HG03460 (cell line): ENCODE measurements around the gene KDM7A.

Source experiments
- ATAC-seq: cut with Tn5 transposase; IDR thresholded peaks from one replicate; pipeline ENCODE4 v1.9.1; 2021; ENCODE audit not compliant: unreplicated experiment

The KDM7A gene, protein sequence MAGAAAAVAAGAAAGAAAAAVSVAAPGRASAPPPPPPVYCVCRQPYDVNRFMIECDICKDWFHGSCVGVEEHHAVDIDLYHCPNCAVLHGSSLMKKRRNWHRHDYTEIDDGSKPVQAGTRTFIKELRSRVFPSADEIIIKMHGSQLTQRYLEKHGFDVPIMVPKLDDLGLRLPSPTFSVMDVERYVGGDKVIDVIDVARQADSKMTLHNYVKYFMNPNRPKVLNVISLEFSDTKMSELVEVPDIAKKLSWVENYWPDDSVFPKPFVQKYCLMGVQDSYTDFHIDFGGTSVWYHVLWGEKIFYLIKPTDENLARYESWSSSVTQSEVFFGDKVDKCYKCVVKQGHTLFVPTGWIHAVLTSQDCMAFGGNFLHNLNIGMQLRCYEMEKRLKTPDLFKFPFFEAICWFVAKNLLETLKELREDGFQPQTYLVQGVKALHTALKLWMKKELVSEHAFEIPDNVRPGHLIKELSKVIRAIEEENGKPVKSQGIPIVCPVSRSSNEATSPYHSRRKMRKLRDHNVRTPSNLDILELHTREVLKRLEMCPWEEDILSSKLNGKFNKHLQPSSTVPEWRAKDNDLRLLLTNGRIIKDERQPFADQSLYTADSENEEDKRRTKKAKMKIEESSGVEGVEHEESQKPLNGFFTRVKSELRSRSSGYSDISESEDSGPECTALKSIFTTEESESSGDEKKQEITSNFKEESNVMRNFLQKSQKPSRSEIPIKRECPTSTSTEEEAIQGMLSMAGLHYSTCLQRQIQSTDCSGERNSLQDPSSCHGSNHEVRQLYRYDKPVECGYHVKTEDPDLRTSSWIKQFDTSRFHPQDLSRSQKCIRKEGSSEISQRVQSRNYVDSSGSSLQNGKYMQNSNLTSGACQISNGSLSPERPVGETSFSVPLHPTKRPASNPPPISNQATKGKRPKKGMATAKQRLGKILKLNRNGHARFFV

DNA sequence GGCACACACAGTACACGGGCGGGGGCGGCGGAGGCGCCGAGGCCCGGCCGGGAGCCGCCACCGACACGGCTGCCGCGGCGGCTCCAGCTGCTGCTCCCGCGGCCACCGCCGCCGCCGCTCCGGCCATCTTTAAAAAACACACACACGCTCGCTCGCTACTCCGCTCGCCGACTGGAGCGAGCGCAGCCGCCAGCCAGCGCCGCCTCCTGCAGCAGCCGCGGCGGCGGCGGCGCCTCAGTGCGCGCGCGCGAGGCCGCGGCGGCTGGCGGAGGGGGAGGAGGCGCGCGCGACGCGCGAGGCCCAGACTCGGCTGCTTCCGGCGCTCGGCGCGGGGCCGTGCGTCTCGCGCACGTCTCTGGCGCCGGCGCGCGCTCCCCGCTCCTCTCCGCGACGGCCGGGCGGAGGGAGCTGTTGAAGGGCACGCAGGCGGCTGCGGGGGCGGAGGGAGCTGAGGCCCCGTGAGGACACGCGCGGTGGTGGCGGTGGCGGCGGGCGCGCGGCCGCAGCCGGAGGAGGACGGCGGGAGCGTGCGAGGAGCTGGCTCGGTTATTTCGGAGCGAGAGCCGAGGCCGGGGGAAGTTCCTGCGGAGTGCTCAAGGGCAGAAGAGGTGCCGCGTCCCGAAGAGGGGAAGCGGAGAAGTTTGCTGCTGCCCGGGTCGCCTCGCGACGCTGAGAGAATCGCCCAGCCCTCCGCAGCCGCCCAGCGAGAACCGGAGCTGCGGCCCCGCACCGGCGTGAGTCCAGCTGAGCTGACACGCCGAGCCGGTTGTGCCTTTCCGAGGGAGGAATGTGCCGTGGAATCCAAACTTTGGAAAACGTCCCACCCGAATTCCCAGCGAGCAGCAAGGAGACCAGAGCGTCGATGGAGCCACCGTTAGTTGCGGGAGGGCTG is at the start of gene KDM7A:
Gene KDM7A (minus strand): TSS at position 173 of the 892 bp plus-strand sequence. CDS start 46 bp downstream, at position 127.
- peak; percentile 59 for ATAC-seq

GRCh38 chr7:140225562-140226249 is 48.9 kb upstream of the KDM7A start:
- ATAC-seq = no peak

DNA sequence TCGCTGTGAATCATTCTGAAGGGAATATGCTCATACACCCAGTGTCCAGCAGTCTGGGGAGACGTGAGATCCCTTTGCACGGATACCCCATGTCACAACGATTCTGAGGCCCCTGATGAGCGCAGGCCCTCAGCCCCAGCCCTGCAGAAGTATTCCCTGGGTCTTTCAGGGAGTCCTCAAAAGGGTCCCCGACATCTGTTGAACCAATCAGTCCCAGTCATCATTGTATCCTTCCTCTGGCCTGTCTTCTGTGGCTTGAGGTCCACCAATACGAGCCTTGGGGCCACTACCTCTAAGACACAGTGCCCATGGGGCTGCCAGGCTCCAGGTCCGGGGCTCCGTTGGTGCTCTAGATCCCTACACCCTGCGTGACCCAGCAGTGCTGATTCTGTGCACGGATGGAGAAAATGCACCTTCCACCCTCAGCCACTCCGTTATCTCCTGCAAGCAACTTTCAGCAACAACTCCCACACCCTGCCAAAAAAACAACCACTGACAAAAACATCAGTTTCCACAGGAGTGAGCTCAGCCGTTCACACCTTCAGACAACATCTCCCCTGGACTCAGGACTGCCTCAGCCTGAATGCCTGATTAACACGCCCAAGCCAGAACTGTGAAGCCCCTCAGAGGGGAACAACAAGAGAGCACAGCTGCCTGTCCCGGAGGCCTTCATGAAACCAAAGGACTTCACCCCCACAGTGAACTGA is 46.9 kb upstream of the KDM7A start:
- no peak for ATAC-seq

- no peak for ATAC-seq
These were observed 46.0 kb upstream of the KDM7A start for GRCh38 chr7:140222814-140223213.

GRCh38 chr7:140219672-140220524 is 43.1 kb upstream of the KDM7A start:
- no peak for ATAC-seq

- ATAC-seq = no peak
These were observed 41.9 kb upstream of the KDM7A start for GRCh38 chr7:140218656-140219055.

DNA sequence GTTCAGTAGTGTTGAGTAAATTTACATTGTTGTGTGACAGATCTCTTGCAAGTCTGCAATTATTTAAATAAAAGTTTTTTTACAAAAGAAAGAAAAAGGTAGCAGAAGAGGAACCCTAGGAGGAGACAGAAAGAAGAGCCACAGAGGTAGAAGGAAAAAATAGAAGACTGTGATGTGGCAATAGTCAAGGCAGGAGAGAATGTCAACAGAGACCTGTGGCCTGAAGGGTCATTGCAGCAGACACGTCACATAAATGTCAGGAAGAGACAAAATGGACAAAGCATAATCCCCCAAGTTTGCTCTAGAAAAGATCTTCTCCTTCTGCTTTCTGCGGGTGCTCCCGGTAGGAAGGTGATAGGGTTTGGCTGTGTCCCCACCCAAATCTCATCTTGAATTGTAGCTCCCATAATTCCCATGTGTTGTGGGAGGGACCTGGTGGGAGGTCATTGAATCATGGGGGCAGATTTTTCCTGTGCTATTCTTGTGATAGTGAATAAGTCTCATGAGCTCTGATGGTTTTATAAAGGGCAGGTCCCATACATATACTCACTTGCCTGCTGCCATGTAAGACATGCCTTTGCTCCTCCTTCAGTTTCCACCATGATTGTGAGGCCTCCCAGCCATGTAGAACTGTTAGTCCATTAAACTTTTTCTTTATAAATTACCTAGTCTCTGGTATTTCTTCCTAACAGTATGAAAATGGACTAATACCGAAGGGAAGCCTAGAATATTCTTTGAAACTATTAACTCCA is 41.1 kb upstream of the KDM7A start:
- ATAC-seq = no peak

DNA sequence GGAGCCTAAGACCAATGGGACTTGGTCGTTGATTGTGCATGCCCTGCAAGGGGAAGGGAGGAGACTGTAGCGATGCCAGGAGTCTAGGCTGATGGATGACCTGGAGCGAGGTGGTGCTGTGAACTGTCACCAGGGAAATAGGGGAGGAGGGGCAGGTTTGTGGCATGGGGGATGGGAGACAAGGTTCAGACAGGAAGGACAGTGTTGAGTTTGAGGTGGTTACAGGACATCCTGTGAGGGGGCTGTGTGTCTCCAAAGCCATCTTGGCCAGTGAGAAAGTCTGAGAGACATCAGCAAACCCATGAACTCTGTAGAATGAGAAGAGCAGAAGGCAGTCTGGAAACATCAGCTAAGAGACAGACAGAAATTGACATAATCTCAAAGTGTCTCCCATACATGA is 38.5 kb upstream of the KDM7A start:
- ATAC-seq = no peak

DNA sequence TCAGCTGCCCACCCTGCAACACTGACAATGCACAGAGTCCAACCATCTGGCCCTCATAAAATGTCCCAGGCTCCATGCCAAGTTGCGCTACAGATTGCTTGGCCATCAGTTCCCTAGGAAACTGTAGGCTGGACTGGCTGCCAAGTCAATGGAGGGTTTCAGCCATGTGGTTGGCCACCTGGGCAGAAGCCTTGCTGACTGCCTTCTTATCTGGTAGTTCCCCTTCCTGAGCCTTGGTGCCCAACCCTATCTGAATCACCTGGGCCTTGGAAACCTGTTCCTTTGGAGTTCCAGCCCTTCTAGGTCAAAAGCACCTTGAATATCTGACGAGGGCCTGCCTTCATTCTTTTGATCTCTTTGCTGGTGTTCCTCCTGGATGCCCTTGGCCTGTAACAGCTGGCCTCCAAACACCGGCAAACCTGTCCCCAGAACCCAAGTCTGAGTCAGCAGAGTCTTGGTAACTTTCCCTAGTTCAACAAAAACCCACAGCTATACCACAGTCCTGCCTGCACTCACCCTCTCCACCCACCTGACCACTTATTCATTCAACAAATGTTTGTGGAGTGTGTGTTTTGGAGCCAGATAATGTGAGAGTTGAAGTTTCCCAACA is 37.4 kb upstream of the KDM7A start:
- no peak for ATAC-seq

- no peak for ATAC-seq
These were observed 36.9 kb upstream of the KDM7A start for GRCh38 chr7:140213684-140214074.

- ATAC-seq = peak; percentile 53
These were observed 35.5 kb upstream of the KDM7A start for GRCh38 chr7:140212100-140212881.

DNA sequence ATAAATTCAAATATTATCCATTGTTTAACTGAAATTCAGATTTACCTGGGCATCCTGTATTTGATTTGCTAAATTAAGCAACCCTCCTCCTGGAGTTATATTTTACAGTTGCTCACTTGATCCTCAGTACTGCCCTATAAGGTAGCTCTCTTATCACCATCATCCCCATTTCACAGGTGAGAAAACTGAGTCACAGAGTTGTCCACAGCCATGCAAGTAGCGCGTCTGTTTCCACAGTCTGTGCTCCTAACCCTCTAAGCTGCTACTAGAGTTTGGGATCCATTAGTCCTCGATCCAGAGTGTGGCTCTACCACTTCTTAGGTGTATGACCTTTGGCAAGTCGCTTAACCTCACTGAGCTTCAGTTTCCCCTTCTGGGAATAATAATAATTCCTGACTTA is 34.9 kb upstream of the KDM7A start:
- no peak for ATAC-seq

DNA sequence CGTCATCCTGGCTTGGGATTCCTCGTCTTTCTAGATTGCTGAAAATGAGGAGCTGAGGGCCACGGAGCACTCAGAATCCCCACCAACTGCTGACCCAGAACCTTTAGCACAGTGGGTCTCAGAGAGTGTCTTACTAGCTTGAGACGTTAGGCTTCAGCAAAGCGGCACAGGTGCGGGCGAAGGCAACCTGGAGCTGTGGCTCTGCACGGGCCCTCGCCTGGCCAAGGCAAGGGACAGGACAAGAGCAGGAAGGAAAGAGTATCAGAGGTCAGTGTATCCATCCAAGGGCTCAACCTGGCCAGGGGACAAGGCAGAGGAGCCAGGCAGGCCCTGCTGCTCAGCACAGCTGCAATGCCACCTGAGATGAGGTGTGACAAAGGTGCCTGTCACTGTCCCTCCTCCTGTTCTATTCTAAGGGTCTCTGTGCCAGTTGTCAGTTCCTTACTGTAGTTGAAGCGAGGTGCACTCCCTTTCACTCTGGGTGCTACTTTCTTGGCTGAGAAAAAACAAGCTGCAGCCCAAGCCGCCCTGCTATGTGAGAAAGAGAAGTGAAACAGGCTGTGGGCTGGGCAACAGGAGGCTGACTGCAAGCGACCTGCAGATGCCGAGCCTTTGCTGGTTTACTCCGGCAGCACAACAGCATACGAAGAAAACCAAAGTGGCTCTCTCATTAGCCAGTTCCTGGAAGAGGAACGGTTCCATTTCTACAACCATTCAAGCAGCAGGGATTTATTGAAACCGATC is 33.3 kb upstream of the KDM7A start:
- ATAC-seq = peak; percentile 85

DNA sequence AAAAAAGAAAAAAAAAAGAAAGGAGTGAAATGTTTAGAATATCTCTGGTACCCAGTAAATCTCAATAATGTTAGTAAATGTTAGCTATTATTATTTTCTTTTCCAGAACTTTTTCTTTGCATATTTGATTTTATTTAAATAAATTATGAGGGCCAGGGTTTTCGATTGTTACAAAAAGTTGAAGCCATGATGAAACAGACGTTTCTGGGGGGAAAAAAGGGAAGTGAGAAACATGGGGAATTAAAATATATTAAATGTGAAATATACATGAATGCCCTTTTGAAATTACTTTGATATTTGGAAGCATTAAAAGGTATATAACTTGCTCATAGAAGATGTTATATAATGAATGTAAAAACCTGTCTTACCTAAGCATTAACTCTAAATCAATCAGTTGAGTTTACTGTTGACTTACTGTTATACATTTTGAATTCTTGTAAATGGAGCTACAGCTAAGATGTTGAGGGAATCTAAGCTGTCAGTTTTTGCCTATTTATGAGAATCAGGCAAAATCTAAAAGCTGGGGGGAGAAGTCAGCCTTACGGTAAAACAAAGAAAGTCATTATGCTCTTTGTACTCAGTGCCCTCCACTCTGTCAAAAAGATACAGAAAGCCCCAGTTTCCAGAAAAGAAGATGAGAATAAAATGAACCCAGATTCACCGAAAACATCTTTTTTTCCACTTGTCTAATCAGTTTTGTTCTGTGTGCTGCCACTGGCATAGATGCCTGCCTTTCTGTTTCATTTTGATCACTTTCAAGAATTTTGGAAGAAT is 30.0 kb upstream of the KDM7A start:
- ATAC-seq = no peak

- no peak for ATAC-seq
These were observed 28.8 kb upstream of the KDM7A start for GRCh38 chr7:140205600-140205999.
